ENCODE data around the gene FRMPD1.

DNA sequence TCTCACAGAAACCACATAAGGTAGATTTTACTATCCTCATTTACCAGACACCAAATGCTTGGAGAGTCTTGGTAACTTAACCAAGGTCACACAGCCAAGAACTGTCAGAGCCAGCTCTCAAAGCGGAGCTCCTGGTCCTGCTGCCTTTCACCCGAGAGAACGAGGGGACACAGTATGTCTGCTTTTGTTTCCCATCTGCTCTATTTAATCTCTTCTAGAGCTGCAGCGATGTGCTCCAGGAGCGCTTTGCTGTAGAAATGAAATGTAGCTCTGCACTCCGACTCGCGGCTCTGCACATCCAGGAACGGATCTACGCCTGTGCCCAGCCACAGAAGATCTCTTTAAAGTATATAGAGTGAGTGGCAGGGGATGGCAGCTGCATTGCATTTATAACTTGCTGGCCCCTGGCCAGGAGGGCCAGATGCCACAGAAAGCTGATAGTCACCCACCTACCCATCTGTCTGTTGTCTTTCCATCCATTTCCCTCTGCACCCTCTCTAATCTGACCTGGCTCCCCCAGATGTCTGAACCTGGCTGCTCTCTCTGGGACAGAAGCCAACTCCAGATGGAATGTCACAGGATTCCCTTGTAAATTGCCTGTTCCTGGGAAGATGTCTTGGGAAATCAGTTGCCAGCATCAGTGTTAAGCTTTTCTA lies 81.5 kb downstream of the FRMPD1 start:
- TF ChIP-seq POLR2A (IDR thresholded peaks at IDR 0.05; ENCODE audit: low read depth, low read length) (no peak), POLR2AphosphoS5 (IDR thresholded peaks at IDR 0.05; ENCODE audit: low read depth, low read length) (no peak), TAF1 (IDR thresholded peaks at IDR 0.05; ENCODE audit: borderline replicate concordance, low read depth, low read length) (no peak)

Data from GM12892 (cell line).